Epithelial cell of prostate (primary cell): Measurements from ENCODE around the gene RGS8.
A peak's percentile ranks its signal among the peaks of the same experiment; 100 is the strongest.

Experiments used
- DNase-seq: peaks from one replicate; pipeline ENCODE4 v3.0.0-alpha.2; 2011; ENCODE audit warnings: low read depth, low spot score
- H3K27ac ChIP-seq: fragments of 450-650 bp; 2 replicates; pipeline ENCODE4 v1.5.1; 2017; ENCODE audit warnings: mild to moderate bottlenecking

Gene RGS8

DNA sequence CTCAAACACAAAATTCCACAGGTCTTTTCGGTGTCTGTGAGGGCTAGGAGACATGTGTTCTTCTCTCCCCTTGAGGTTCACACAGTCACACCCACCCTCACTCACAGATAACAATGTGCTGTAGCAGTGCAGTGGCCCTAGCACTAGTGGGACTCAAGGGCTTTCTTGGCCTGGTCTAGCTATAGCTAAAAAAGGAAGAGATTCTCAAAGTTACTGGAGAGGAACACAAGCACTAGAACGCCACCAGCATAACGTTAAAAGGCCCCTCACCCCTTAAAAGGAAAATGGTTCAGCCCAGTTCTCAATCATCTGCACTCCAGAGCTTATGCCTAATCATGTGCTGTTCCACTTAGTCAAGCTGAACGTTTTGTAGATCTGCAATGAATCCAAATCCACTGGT lies 39.5 kb downstream of the RGS8 start:
- no peak for DNase-seq
- no peak overlapping the region for H3K27ac ChIP-seq

GRCh38 chr1:182643699-182644098 lies 40.7 kb downstream of the RGS8 start:
- peak overlapping the region; percentile 44 for H3K27ac ChIP-seq
- peak; percentile 77 for DNase-seq

DNA sequence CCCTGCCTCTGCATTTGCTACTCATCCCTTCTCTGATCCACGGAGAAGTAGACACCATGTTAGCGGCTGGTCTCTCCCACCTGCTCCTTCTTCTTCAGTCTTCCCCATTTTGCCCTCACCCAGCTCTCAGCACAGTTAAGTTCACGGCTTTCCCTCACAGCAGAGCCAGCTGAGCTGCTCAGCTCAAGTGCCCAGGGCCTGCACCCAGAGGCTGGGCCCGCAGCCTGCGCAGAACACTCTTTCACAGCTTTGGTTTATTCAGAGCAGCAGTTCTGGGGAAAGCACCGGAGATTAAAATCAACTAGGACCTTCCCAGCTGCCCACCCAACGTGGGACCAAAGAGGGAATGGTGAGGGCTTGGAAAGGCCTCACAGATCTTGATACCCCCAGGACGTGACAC lies 41.9 kb downstream of the RGS8 start:
- DNase-seq, result no peak
- no peak overlapping the region for H3K27ac ChIP-seq

DNA sequence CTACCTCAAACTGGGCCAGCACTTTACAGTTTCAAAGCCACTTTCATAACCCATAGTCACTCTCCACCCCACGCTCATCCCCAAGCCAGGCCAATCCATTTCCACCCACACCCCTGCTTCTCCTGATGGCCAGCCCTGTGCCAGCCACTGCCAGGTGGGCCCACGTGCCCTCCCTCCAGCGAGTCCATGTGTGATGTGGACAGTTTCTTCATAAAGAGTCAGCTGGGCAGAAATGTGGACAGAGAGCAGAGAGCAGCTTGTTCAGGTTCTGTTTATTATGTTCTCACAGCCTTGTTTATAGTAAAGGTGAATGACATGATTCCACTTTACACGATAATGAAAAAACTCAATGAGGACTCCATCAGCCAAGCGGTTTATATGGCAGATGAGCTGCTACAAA lies 42.8 kb downstream of the RGS8 start:
- H3K27ac ChIP-seq, result no peak overlapping the region
- no peak for DNase-seq

DNA sequence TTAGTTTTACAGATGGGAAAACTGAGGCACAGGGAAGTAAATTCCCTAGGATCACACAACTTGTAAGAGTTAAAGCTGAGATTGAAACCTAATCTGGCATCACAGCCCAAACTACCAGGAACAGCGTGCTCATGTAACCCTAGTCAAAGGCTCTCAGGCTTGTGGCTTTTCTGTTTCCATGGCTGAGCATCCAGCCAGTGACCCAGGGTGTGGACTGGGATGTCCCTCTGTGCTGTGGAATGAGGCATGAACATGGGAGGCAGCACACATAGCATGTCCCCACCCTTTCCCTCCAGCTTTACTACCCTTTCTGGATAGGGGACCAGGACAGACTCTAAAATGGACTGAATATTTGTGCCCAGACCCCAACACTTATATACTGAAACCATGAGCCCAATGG lies 45.1 kb downstream of the RGS8 start:
- no peak for DNase-seq
- H3K27ac ChIP-seq, result no peak overlapping the region

- no peak for DNase-seq
- H3K27ac ChIP-seq, result no peak overlapping the region
These were observed 46.6 kb downstream of the RGS8 start for GRCh38 chr1:182637769-182638168.

GRCh38 chr1:182635871-182636270 lies 48.5 kb downstream of the RGS8 start:
- no peak for DNase-seq

More at GRCh38 chr1:182635871-182636270, 48.5 kb downstream of the RGS8 start:
- no peak overlapping the region for H3K27ac ChIP-seq
